HG03439 (cell line): ENCODE results near the gene SLC22A31.

Experiments used
- ATAC-seq: cut with Tn5 transposase; IDR thresholded peaks from one replicate; pipeline ENCODE4 v1.9.1; 2021; ENCODE audit warnings: mild to moderate bottlenecking, moderate library complexity; ENCODE audit not compliant: unreplicated experiment

Gene SLC22A31

DNA sequence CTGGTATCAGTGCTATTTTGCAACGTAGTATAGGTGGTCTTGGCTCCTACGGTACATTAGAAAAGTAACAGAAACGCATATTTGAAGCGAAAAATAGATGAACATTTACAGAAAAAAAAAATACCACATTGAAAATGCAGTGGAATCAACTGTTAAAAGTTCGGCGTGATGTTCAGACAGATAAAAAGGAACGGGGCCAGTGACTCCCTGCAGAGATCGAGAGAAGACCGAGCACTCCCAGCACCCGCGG lies 16.7 kb upstream of the SLC22A31 start:
- no peak for ATAC-seq

DNA sequence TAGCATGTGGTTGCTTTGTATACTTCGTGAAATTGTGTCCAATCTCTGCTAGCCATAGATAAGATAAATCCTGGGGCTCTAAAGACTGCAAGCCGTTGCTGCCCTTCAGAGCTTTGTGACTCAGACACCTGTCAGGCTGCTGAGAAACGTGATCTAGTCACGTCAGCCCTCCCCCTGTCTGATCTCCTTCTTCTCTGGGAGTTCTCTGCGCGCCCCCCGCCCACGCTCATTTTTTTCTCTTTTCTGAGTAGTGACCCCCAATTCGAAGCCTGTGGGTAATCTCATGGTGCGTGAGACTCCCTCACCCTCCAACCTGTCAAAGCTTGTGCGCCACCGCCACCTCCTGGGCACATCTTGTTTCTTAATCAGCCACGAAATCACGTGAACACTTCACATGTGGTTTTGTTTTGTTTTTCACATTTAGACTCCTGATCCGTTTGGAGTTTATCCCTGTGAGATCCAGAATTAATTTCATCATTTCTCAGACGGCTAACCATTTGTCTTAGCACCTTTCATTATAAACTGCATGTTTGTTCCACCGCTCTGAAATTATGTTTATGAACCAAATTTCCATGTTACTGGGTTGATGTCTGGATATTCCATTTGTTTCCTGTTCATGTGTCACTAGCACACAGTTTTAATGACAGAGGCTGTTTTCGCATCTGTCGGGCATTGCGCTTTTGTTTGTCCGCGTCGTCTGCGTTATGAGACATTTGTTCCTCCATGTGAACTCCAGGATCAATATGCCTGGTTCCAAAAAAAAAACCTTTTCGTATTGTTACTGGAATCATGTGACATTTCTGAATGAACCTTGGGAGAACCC lies 16.2 kb upstream of the SLC22A31 start:
- ATAC-seq: no peak

DNA sequence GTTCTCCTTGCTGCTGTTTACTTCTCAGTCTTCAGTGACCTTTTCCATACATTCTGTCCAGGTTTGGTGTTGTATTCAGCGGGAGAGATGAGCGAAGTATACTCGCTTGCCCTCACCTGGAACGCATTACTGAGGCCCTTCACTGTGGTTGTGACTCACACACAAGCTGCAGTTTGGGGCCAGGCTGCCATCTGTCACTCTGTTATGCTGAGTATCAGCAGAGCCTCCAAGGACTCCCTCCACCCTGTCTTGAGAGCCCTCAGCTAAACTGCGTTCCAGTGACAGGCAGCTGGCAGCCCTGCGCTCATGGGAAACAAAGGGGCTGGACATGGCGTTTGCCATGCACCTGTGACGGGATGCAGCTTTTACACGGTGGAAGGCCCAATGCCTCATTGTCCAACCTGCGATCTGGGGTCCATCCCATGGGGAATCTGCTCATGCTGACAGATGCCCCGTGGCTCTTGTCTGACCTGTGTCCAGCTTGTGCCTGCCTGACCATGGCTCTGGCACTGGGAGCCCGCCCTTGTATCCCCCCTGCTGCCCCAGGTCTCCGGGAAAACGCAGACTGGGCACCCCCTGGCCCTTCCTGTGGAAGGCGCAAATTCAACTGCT lies 10.7 kb upstream of the SLC22A31 start:
- ATAC-seq: no peak

DNA sequence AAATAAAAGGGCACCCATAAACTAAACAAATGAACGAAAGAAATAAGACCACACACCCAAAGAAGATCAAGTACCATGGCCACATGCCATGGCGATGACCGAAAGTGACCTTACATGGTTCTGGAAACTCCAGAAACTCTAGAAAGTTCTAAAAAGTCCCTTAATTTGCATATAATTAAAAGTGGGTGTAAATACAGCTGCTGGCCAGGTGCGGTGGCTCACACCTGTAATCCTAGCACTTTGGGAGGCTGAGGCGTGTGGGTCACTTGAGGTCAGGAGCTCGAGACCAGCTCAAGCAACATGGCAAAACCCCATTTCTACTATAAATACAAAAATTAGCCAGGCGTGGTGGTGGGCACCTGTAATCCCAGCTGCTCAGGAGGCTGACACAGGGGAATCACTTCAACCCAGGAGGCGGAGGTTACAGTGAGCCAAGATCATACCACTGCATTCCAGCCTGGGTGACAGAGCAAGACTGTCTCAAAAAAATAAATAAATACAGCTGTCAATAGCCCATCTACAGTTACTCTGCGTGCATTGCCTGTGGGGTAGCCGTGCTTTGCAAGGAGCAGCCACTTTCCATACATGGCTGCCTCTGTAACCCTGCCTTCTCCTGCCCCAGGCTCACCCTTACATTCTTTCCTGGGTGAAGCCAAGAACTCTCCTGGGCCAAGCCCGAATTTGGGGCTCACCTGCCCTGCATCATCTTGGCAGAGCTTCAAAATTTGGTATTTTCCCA lies 10.0 kb upstream of the SLC22A31 start:
- ATAC-seq: no peak

DNA sequence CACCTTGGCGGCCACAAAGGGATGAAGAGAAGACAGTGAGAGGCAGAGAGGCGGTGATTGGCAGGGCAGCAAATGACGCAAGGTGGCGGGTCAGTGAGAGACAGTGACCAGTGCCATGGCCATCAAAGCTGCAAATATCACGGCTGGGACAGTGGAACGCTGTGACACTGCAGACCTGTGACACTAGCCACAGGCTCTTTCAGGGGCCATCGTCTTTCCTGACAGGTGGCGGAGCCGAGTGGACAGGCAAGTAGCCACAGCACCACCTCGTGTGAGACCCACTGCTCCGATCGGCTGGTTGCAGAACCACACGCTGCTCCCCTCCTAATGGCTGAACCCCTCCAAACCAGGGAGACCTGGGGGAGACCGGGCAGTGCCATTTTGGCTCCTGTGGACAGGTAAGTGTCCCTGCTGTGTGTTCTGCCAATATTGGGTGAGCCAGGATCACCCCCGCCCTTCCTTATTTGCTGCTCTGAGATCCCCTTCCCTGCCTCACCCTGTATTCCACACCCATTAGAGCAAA lies 9.2 kb upstream of the SLC22A31 start:
- no peak for ATAC-seq

DNA sequence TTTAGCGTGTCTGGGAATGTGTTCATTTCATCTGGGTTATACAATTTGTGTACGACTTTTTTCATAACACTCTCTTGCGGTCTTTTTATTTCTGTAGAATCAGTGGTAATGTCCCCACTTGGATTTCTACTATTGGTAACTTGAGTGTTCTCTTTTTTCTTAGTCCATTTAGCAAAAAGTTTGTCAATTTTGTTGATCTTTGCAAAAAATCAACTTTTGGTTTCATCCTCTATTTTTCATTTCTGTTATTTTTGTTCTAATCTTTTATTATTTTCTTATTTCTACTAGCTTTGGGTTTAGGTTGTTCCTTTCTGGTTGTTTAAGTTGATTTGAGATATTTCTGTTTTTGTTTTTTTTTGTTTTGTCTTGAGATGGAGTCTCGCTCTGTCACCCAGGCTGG lies 7.7 kb upstream of the SLC22A31 start:
- no peak for ATAC-seq

DNA sequence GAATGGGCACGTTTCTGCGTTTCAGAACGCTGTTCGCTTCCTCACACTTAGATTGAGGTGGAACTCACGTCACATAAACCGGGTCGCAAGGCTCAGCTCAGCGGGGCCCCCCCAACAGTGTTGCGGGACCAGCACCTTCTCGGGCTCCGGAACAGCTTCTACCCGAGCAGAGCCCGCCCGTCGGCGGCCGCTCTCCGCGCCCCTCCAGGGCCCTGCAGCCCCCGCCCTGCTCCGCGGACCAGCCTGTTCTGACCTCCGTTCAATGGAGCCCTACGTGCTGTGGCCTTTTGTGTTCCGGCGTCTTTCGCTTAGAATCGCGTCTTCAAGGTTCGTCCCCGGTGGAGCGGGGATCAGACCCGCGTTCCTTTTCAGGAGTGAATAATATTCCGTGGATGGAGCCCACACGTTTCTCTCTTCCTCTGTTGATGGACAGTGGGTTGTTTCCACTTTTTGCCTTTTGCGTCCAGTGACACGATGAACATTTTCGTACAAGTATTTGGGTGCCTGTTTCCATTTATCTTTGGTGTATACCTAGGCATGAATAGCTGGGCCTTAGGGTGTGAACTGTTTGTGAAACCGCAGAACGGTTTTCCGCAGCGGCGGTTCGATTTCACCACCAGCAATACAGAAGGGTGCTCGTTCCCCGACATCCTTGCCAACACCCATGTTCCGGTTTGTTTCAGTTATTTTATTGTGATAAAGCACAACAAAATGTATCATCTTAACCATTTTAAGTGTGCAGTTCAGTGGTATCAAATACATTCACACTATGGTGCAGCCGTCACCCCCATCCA lies 2.3 kb upstream of the SLC22A31 start:
- ATAC-seq: no peak

DNA sequence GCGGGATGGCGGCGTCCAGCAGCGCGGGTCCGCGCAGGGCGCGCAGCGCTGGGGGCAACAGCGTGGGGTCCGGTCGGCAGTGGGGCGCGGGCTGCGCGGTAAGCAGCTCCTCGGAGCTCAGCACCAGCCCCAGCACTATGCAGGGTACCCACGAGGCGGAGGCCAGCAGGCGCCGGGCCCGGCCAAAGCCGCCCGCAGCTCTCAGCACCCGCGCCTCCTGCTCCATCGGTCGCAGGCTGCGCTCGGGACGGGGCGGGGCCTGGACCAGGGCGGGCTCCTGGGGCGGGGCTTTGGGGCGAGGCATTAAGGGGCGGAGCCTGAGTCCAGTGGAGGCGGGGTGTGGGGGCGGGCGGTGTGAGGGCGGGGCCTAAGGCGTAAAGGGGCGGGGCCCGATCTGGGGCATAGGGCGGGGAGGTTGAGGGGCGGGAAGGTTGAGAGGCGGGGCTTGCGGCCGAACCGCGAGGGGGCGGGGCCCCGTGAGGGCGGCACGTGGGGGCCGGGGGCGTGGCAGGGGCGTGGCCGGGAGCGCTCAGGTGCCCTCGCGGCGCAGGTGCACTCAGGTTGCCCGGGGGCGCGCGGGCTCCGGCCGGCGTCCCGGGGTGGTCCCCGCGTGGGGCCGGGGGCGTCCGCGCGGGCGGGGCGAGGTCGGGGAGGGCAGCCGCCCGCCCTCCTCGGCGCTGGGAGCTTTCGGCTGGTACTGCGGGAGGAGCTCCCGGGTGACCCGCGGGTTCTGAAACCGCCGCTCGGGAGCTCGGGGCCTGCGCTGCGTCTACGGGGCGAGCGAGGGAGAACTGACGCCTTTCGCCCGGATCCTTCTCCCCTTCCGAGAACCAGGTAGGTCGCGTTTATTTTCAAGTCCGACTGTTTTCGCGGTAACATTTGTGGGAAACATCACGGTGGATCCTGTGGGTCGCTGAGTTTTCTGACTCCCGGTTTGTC lies 1.4 kb upstream of the SLC22A31 start:
- no peak for ATAC-seq

DNA sequence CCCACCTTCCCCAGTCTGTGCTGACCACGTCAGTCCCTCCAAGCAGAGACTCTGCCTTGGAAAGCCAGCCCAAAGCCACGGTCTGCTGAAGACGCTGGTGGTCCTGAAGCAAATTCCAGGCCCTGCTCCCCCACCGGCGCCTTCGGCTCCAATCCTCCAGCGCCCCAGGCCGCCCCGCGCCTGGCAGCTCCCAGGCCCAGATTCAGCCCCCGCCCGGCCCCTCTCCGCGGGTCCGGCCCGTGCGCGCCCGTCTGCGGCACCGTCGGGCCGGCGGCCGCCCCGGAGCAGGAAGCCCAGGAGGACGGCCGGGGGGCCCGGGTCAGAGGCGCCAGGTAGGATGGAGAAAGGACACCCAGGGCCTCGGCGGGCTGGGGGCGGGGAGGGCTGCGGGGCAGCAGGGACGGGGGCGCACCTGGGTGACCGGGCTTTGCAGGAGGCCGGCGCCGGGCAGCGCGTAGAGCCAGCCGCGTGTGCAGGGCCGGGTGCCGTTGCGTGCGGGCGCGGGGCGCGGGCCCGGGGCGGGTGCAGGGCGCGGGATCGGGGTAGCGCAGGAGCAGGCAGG lies 594 bp upstream of the SLC22A31 start:
- no peak for ATAC-seq

DNA sequence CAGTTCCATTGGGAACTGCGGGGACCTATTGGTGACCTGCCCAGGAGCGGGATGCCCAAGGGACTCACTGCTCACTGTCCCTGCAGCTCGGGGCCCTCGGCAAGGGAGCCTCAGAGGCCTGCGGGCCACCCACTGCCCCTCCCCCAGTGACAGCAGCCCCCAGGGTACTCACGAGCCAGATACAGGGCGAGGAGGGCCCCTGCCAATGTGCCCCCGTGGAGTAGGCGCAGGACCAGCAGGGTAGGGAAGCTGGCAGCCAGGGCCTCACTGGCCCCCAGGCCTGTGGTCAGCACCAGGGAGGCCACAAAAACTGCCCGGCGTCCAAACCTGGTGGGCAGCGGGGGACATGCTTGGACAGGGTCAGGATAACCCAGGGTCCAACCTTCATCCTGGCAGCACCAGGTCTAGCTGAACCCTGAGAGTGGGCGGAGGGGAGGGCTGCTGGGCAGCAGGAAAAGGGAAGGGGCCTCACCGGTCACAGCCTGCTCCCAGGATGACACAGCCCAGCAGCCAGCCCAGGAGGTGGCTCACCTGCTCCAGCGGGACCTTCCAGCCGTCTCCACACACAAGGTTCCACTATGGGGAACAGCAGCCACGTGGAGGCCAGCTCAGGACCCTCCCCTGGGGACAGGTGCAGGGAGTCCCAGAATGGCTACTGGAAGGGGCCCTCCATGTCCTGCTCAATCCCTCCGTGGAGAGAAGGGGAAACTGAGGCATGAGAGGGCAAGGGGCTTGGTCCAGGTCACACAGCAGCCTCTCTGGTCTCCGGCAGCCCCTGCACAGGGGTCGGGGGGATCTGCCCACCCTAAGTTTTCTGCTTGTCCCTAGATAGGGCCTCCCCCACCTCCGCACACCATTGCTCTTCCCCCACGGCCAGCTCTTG lies 855 bp downstream of the SLC22A31 start:
- no peak for ATAC-seq

DNA sequence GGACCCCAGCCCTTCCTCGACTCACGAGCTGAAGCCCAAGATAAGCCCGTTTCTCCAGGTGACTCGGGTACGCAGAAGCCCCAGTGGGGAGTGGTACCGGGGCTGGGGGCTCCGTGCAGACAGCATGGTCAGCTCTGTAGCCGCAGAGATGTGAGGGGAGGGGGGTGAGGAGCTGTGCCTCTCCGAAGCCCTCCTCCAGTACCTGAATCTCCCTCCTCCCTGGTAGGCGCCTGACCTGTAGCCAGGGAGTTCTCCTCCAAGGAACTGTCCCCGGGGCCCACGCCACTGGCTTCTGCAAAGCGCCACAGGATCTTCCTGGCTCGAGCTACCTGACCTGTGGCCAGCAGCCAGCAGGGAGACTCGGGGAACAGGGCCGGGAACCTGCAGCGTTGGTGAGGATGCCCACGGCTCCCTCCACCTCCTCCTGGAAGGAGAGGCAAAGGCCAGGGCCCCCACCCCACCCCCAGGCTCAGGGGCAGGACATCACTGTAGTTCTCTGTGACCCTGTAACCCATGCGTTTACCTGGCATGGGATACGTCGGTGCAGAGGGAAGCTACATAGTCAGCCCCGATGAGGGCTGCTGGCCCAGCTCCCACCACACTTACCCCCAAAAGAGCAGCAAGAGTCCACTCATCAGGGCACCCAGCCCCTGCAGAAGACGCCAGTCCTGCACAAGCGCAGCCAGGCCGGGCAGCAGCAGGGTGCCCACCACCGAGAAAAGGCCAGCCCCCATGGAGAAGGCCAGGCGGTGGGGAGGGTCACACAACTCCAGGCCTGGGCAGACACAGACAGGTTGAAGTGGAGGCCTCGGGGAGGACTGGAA lies 1.7 kb downstream of the SLC22A31 start:
- no peak for ATAC-seq

DNA sequence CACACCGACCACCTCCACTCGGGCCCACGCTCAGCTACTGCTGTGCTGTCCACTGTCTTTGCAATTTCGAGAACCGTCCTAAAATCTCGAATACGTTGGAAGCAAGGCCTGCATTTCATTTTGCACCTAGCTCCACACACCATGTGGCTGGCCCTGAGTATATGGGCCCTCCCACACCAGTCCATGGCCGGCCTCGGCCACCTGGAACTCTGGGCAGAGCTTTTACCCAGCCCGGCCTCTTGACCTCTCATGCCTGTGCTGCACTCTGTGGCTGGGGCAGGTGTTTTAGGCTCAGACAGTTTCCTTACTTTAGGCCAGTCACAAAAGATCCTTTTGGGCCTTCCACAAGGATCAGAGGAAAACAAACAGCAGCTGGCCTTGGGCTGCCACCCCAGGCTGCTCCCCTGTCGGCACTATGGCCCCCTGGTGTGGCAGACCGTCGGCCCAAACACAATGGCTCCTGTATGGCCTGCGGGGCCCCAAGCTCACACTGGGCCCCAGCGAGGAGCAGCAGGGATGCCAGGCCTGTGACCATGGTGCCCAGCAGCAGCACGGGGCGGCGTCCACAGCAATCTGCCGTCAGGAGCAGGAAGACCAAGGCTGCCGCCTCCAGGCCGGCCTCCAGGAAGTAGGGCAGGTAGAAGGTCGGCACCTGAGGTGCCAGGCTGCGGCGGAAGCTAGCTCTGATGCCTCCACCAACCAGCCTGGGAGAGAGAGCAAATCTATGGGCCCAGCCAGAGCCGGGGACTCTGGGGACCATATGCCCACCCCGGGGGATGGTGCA lies 2.5 kb downstream of the SLC22A31 start:
- no peak for ATAC-seq

DNA sequence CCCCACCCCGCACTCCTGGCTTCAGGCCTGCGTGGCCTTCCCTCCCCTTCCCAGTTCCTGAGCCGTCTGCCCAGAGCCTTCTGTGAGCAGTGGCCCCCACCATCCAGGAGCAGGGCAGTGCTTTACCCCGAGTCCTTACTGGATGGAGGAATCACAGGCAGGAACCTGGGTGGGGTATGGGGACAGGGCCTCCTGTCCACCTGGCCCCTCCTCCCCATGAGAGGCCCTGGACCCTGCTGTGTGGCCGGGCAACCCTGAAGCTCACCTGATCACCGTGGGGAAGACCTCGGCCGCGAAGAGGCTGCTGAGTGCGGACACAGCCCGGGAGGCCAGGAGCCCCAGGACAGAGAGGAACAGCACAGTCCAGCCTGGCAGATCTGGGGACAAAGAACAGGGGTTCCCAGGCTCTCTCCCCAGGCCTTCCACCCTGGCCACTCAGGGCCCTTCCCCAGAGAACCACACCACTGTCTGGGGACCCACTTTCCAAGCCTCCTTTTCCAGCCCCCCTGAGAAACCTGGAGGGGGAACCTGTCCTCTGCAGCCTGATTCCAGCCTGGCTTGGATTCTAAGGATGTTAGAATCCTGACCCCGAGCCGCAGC lies 3.2 kb downstream of the SLC22A31 start:
- ATAC-seq: no peak

DNA sequence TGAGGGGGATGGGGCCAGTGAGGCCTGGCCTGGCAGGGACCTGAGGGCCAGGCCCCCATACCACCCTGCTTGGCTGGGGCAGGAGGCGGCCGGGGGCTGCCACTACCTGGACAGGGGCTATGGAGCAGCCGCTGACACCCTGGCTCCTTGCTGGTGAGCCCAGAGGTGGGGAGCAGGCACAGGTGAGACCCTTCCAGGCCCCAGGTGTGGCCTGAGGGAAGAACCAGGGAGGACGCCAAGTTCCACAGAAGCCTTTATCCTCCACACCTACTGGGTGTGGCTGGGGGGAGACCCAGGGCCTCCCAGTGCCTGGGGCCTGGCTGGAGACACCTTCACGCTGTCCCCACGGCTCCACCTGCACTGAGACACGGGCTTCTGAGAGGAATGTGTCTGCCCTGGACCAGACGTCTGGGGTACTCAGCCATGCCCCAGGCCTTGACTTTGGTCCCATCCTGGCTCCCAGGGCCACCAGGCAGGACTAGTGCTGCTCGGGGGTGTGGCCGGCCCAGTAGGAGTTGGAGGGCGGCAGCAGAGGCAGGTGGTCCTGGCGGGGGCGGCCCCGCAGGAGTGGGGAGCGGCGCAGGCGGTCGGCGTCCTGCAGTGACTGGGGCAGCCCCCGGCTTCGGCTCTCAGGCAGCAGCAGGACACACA lies 4.7 kb downstream of the SLC22A31 start:
- no peak for ATAC-seq

DNA sequence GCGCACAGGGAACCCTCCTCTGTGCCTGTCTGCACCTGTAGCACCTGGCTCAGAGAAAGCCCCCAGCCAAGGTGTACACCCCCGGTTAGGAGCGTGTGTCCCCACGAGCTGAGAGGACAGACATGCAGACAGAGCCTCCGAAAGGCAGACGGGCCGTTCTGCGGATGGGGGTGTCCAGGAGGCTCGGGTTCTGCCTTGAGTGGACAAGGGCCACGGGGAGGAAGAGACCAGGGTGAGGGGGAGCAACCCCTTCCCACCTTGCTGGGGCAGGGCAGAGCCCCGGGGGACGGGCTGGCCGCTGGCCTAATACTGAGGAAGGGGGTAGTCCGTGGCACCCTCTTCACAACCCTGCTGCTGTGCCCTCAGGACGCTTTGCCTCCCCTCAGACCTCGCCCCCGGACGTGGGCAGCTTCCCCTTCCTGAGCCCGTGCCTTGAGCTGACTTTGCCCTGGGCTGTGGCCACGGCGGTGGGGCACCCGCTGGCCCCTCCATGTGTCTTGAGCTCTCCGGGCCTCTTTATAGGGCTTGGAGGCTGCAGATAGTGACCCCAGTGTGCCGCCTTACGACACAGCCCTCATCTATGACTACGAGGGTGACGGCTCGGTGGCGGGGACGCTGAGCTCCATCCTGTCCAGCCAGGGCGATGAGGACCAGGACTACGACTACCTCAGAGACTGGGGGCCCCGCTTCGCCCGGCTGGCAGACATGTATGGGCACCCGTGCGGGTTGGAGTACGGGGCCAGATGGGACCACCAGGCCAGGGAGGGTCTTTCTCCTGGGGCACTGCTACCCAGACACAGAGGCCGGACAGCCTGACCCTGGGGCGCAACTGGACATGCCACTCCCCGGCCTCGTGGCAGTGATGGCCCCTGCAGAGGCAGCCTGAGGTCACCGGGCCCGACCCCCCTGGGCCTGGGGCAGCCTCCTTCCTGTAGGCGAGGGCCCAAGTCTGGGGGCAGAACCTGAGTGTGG lies 5.7 kb downstream of the SLC22A31 start:
- ATAC-seq: no peak
